ENCODE results near the gene PKNOX1. TPM values are rescaled to one million over a fixed set of nuclear protein-coding genes. Genes with fewer than 3 reads are reported as not detected.

Gene PKNOX1
- total RNA-seq, 1 donor = 11.9 TPM

GRCh38 chr21:43006874-43007208, 32.5 kb downstream of the PKNOX1 start:
- Histone ChIP-seq H3K4me1 (ENCODE audit: insufficient read depth, low read length) (no peaks in the 10 kb centered on the region), H3K36me3 (ENCODE audit: insufficient read depth, low read length) (peaks cover 27% of the 10 kb centered on the region), H2AFZ (ENCODE audit: low read length) (no peak overlapping the region), H3K4me2 (ENCODE audit: insufficient read depth, low read length) (no peak overlapping the region), H3K79me2 (ENCODE audit: insufficient read depth, low read length) (peaks cover 8% of the 10 kb centered on the region), H3K9me3 (ENCODE audit: low read depth, low read length) (no peaks in the 10 kb centered on the region), H3K4me3 (ENCODE audit: insufficient read depth, low read length) (no peak overlapping the region), H3K27me3 (ENCODE audit: insufficient read depth, low read length) (no peaks in the 10 kb centered on the region), H4K20me1 (ENCODE audit: insufficient read depth, low read length) (no peaks in the 10 kb centered on the region), H3K27ac (ENCODE audit: low read depth, low read length) (no peak overlapping the region)
- TF ChIP-seq CTCF (IDR thresholded peaks at IDR 0.05; ENCODE audit: extremely low read depth, low read depth, low read length) = no peak
- no peak for DNase-seq (ENCODE audit: insufficient read length, low spot score, missing footprints)

- Histone ChIP-seq H3K79me2 (ENCODE audit: insufficient read depth, low read length) (no peaks in the 10 kb centered on the region), H4K20me1 (ENCODE audit: insufficient read depth, low read length) (no peaks in the 10 kb centered on the region), H3K27ac (ENCODE audit: low read depth, low read length) (no peak overlapping the region), H3K36me3 (ENCODE audit: insufficient read depth, low read length) (peaks cover 44% of the 10 kb centered on the region), H3K9me3 (ENCODE audit: low read depth, low read length) (no peaks in the 10 kb centered on the region), H3K4me3 (ENCODE audit: insufficient read depth, low read length) (no peak overlapping the region), H2AFZ (ENCODE audit: low read length) (no peak overlapping the region), H3K27me3 (ENCODE audit: insufficient read depth, low read length) (no peaks in the 10 kb centered on the region), H3K4me2 (ENCODE audit: insufficient read depth, low read length) (no peak overlapping the region), H3K4me1 (ENCODE audit: insufficient read depth, low read length) (no peaks in the 10 kb centered on the region)
- DNase-seq (ENCODE audit: insufficient read length, low spot score, missing footprints) = no peak
- no peak for TF ChIP-seq CTCF (IDR thresholded peaks at IDR 0.05; ENCODE audit: extremely low read depth, low read depth, low read length)
Measured at GRCh38 chr21:43012596-43012995, 38.2 kb downstream of the PKNOX1 start.

- no peak for TF ChIP-seq CTCF (IDR thresholded peaks at IDR 0.05; ENCODE audit: extremely low read depth, low read depth, low read length)
Measured at GRCh38 chr21:43015906-43016540, 41.7 kb downstream of the PKNOX1 start.

GRCh38 chr21:43016728-43017127, 42.4 kb downstream of the PKNOX1 start:
- Histone ChIP-seq H3K27ac (ENCODE audit: low read depth, low read length) (no peak overlapping the region), H3K27me3 (ENCODE audit: insufficient read depth, low read length) (no peaks in the 10 kb centered on the region), H3K9me3 (ENCODE audit: low read depth, low read length) (no peaks in the 10 kb centered on the region), H3K79me2 (ENCODE audit: insufficient read depth, low read length) (no peaks in the 10 kb centered on the region), H3K4me3 (ENCODE audit: insufficient read depth, low read length) (no peak overlapping the region), H3K4me1 (ENCODE audit: insufficient read depth, low read length) (no peaks in the 10 kb centered on the region), H4K20me1 (ENCODE audit: insufficient read depth, low read length) (no peaks in the 10 kb centered on the region), H3K4me2 (ENCODE audit: insufficient read depth, low read length) (no peak overlapping the region), H3K36me3 (ENCODE audit: insufficient read depth, low read length) (peaks cover 41% of the 10 kb centered on the region), H2AFZ (ENCODE audit: low read length) (no peak overlapping the region)
- DNase-seq (ENCODE audit: insufficient read length, low spot score, missing footprints) = no peak
- no peak for TF ChIP-seq CTCF (IDR thresholded peaks at IDR 0.05; ENCODE audit: extremely low read depth, low read depth, low read length)

More at GRCh38 chr21:43015906-43016540, 41.7 kb downstream of the PKNOX1 start:
- no peaks in the 10 kb centered on the region for H3K27me3 ChIP-seq (ENCODE audit: insufficient read depth, low read length)
- H2AFZ ChIP-seq (ENCODE audit: low read length) = no peak overlapping the region
- DNase-seq (ENCODE audit: insufficient read length, low spot score, missing footprints) = no peak
- no peaks in the 10 kb centered on the region for H3K4me1 ChIP-seq (ENCODE audit: insufficient read depth, low read length)
- H3K36me3 ChIP-seq (ENCODE audit: insufficient read depth, low read length) = peaks cover 41% of the 10 kb centered on the region
- no peak overlapping the region for H3K4me2 ChIP-seq (ENCODE audit: insufficient read depth, low read length)
- H3K9me3 ChIP-seq (ENCODE audit: low read depth, low read length) = no peaks in the 10 kb centered on the region
- no peak overlapping the region for H3K27ac ChIP-seq (ENCODE audit: low read depth, low read length)
- no peaks in the 10 kb centered on the region for H3K79me2 ChIP-seq (ENCODE audit: insufficient read depth, low read length)
- no peaks in the 10 kb centered on the region for H4K20me1 ChIP-seq (ENCODE audit: insufficient read depth, low read length)
- no peak overlapping the region for H3K4me3 ChIP-seq (ENCODE audit: insufficient read depth, low read length)

Measured in osteoblast (primary cell).